ENCODE results near the gene STXBP5.

Gene STXBP5

DNA sequence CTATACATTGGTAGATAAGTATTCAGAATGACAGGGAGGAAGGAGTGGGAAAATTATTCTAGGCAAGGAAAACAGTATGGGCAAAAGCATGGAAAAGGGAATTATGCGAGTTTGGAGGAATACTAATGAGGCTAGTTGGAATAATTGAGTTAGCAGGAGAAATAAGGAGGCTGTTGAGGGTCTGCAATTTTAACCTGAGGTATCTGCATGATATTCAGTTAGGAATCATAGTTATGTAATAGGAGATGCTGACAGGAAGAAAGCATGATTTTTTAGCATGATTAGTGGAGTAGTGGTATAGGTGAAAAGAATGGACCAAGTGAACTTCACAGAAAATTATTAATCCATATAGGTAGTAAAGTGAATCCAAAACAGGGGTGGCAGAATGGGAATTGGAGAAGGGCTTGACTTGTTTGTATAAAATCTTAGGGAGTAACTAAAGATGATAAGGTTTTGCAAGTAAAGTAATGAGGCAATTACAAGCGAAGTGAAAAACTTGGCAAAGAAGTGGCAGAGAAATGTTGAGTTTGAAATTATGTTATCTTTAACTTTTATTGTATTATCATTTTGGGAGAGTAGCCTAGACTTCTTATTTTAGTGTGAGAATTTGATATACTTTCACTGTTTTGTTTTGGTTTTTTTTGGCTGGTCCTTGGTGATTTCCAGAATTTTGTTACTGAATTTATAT is 5.7 kb downstream of the STXBP5 start:
- DNase-seq (ENCODE audit: low read depth in 2 of 3, low spot score in 1 of 3) = no peak

DNA sequence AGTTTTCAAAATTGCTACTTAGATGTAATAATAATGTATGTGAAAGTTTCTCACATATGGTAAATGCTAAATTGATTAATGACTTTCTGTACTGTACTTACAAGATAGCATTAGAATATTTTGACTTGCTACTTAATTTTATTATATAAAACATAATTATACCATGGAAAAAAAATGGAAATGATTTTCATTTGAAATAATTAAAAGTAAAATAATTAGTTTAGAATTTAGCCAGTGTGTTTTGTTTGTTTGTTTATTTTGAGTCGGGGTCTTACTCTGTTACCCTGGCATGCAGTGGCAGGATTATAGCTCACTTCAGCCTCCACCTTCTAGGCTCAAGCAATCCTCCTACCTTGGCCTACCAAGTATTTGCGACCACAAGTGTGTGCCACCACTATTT is 7.1 kb downstream of the STXBP5 start:
- DNase-seq (ENCODE audit: low read depth in 2 of 3, low spot score in 1 of 3) = no peak

DNA sequence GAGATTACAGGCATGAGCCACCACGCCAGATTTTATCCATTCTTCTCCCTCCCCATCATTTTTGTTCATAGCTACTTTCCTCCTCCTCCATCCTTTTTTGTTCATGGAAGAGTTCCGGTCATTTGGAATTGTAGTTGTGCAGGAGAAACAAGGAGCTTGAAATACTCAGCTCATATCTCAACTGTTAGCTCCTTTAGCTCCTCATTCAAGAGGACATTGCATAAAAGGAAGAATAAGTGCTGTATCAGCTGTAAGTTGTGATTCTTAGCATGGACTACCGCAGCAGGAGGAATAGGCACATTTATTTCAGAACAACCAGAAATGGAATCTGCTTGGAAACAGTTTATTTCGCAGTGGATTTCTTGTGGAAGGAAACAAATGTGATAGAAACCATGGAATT is 7.6 kb downstream of the STXBP5 start:
- DNase-seq (ENCODE audit: low read depth in 2 of 3, low spot score in 1 of 3) = no peak

DNA sequence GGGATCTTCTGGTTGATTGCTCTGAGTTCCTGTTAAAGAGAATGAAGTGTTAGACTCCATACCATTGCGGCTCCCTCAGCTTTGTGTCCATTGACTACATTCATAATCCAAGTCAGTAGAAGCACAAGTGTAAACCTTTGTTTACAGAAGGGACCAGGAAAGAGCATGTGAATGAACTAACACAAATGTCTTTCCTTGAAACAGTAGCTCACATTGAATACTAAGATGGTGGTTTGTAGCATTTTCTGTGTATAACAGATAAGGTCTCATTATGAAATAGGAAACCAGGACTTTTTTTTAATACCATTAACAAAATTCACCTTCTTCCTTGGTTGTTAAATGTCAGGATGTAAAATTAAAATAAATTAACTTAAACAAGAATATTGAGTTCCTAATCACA is 8.4 kb downstream of the STXBP5 start:
- DNase-seq (ENCODE audit: low read depth in 2 of 3, low spot score in 1 of 3) = no peak

DNA sequence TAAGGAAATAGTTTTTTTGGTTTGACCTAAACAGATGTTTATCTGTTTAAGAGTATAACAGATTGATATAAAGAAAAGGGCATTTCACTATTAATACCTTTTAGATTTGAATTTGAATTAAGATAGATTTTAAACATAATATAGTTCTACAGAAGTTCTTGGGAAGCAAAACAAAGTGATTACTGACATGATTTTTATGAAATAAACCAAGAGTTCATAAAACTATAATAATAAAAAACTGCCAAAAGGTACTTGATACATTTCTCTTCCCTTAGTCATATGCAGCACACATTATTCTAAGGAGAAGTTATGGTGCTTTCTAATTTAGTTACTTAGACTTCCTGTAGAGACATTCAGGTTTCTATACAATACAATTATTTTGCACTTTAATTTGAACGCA is 9.6 kb downstream of the STXBP5 start:
- DNase-seq (ENCODE audit: low read depth in 2 of 3, low spot score in 1 of 3) = no peak

DNA sequence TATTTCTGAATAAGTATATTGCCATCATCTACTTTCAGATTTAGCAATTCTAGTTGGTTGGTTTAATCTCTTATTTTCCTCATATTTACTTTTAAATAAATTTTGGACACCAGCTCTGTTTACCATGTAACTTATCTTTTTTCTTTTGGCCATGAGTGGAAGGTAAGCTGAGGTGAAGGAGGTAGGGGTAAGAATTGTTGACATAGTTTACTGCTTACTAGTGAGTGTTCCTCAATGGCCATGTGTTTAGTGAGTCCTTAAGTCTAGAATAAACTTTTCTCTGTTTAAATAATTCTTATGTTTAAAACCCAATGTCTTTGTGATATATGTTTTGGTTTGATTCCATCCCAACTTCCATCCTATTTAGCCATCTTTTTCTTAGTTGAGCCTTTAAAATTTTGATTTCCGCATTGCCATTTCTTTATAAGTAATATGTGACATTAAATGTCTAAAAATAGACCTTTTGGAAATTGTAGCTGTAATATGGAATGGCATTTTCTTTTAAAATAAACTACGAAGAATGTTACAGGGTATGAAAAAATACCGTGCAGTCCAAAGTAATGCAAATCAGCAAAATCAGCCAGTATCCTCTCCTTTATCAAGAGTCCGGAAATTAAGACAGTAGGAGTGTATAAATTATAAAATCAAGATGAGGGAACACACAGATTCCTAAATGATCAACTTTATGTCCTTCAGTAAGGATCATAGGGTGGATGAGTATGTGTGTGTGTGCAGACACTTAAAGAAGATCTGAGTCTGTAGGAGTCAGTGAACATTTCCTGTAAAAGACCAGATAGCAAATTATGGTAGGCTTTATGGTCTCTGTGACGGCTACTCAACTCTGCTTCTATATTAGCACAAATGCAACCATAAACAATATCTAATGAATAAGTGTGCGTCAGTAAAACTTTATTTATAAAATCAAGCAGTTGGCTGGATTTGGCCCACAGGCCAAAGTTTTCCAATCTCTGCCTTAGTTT is 10.3 kb downstream of the STXBP5 start:
- DNase-seq (ENCODE audit: low read depth in 2 of 3, low spot score in 1 of 3) = no peak

DNA sequence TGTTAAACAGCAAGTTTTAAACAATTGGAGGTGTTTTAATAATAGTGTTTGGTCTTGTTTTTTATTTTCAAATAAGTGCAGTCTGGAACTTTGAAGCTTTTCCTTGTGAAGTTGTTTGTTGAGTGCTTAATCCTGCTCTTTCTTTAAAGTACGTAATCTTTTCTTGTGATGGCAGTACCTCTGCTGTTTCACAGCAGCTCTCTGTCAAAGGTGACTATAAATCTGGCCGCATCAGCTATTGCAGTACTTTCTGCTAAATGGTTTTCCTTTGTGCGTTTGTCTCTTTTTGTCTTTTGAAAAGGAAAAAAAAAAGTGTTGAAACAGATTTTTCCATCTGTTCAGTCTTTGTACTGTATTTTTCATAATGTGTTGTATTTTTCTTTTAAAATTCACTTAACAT is 12.7 kb downstream of the STXBP5 start:
- DNase-seq (ENCODE audit: low read depth in 2 of 3, low spot score in 1 of 3) = no peak

DNA sequence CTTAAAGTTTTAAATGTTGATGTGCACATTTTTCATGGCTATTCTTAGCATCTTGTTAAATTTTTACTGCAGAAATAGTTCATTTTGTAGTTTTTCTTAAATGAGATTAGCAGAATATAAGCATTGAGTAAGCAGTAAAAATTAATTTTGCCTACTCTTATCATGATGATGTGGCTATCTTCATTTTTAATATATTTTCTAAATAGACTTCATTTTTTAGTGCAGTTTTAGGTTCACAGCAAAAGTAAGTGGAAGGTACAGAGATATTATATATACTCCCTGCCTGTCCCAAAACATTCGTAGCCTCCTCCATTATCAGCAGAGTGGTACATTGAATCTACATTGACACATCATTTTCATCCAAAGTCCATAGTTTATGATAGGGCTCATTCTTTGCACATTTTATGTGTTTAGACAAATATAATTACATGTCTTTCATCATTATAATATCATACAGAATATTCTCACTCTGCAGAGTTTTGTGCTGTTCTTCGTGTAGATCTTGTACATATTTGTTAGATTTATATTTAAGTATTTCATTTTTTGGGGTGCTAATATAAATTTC is 13.7 kb downstream of the STXBP5 start:
- DNase-seq (ENCODE audit: low read depth in 2 of 3, low spot score in 1 of 3) = no peak

DNA sequence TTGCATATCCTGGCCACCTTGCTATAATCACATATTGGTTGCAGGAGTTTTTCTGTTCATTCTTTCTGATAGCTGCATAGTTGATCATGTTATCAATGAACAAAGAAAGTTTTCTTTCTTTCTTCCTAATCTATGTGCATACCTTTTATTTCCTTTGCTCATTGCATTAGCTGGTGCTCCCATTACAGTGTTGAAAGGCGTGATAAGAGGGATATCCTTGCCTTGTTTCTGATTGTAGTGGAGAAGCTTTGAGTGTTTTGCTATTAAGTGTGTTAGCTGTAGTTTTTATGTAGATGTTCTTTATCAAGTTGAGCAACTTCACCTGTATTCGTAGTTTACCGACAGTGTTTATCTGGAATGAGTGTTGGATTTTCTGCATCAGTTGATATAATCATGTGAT is 14.6 kb downstream of the STXBP5 start:
- no peak for DNase-seq (ENCODE audit: low read depth in 2 of 3, low spot score in 1 of 3)

DNA sequence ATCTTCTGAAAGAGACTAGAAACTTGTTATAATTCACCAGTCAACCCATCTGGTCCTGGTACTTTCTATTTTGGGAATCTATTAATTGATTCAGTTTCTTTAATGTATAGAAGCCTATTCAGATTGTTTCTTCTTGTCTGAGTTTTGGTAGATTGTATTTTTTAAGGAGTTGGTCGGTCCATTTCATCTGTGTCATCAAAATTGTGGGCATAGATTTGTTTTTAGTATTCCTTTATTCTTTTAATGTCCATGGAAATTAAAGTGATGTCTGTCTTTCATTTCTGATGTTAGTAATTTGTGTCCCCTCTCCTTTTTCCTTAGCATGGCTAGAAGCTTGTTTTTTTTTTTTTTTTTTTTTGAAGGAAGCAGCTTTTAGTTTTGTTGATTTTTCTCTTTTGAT is 15.2 kb downstream of the STXBP5 start:
- no peak for DNase-seq (ENCODE audit: low read depth in 2 of 3, low spot score in 1 of 3)

DNA sequence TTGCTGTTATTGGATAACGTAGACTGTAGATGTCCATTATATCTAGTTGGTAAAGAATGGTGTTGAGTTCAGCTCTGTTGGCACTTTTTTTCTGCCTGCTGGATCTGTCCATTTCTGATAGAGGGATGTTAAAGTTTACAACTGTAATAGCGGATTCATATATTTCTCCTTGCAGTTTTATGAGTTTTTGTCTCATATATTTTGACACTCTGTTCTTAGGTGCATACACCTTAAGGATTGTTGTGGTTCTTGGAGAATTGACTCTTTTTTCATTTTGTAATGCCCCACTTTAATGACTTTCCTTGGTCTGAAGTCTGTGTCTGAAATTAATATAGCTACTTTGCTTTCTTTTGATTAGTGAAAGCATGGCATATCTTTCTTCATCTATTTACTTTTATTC is 16.1 kb downstream of the STXBP5 start:
- no peak for DNase-seq (ENCODE audit: low read depth in 2 of 3, low spot score in 1 of 3)

DNA sequence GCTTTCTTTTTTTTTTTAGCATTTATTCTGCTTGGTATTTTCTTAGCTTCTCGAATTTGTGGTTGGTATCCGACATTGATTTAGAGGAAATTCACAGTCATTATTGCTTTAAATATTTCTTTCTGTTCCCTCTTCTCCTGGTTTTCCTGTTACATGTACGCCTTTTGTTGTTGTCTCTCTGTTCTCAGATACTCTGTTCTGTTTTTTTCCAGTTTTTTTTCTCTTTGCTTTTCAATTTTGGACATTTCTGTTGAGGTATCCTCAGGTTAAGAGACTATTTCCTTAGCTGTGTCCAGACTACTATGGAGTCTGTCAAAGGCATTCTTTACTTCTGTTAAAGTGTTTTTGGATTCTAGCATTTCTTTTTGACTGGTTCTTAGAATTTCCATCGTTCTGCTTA is 17.5 kb downstream of the STXBP5 start:
- DNase-seq (ENCODE audit: low read depth in 2 of 3, low spot score in 1 of 3) = no peak

DNA sequence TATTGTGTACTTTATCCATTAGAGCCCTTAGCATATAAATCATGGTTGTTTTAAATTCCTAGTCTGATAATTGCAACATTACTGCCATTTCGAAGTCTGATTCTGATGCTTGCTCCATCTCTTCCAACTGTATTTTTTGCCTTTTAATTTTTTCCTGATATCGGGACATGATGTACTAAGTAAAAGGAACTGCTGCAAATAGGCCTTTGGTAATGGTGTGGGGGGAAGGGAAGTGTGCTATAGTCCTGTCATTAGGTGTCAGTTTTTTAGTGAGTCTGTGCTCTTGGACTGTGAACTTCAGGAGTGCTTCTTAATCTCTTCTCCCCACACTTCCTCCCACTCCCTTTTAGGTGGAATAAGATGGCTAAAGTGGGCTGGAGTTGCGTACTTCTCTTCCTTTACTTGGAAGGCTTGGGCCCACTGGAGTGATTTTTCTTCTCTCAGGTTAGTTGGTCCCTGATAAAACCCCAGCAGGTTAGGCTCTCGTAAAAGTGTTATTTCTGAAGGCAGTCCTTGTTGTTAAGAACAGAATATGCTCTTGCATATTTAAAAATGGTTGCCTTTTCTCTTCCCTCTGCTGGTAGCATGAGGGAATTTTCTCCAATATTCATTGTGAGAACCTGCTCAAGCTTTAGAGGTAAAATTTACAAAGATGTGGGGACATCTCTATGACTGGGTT is 18.1 kb downstream of the STXBP5 start:
- no peak for DNase-seq (ENCODE audit: low read depth in 2 of 3, low spot score in 1 of 3)

DNA sequence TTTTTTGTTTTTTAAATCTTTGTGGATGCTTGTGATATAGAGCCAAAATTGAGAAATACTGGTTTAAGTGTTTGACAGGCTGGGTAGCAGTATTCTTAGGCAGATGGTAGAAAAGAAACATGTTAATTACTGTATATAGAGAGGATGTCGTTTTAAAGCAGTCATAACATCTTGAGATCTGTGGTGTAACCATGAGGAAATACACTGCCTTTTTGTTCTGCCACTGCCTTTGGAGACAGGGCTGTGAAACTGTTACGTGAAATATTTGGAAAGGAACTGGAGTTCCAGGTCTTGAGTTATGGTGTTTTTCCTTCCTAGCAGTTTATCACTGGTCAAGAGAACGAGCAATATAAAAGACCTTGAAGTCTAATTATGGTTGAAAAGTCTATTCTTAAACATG is 19.5 kb downstream of the STXBP5 start:
- no peak for DNase-seq (ENCODE audit: low read depth in 2 of 3, low spot score in 1 of 3)

DNA sequence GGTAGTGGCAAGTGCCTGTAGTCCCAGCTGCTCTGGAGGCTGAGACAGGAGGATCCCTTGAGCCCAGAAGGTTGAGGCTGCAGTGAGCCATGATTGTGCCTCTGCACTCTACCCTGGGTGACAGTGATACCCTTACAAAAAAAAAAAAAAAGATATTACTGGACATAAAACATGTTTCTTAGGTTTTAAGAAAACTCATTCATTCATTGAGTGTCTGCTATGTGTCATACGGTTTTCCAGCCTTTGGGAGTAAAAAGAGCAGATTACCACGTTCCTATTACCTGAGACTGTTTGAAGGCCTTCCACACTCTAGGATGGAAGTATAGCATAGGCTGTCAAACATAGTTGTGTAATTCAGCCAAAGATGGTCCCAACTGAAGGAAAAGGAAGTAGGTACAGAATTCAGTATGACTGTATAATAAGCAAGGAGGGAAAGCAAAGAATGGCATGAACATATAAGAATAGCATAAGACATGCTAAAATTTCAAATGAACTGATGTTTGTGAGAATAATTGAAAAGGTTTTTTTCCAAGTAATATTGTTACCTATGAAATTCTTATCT is 22.0 kb downstream of the STXBP5 start:
- no peak for DNase-seq (ENCODE audit: low read depth in 2 of 3, low spot score in 1 of 3)

DNA sequence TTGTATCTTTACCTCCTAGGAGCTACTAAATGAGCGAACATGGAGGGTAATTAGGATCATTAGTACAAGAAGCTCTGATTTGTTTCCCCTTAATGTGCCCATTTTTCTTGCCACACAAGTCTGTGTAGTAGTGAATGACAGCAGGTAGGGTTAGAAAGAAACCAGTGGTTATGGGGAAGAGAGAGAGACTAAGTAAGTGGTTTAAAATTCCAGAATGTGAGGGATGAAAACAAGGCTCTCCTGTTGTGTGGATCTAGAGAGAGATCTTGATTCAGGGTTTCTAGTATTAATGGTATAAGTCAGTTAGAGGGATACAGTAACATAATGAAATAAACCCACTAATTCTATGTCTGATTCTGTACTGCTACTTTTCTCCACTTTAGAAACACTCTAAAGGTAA is 22.7 kb downstream of the STXBP5 start:
- no peak for DNase-seq (ENCODE audit: low read depth in 2 of 3, low spot score in 1 of 3)

DNA sequence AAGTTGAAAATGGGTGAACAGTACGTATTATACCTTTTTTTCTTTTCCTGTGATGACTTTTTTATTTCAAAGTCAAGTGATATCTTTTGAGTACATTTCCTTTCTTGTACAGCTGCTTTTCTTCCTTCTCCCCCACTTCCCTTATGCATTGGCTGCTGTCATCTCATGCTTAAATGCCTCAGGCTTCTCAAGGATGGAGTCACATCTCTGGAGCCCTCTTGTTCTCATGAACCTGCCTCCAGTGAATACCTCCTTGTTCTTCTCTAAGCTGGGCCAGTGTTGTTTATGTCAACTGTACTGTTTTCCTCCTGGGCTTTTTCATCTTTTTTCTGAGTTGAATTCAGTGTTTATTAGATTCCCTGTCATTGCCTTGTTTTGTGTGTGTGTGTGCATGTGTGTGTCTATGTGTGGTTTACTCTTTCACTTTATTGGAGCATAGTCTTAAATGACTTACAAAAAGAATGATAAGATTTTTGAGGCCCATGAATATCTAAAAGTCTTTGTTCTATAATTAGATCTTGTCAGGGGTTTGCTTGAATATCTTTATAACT is 23.6 kb downstream of the STXBP5 start:
- no peak for DNase-seq (ENCODE audit: low read depth in 2 of 3, low spot score in 1 of 3)

DNA sequence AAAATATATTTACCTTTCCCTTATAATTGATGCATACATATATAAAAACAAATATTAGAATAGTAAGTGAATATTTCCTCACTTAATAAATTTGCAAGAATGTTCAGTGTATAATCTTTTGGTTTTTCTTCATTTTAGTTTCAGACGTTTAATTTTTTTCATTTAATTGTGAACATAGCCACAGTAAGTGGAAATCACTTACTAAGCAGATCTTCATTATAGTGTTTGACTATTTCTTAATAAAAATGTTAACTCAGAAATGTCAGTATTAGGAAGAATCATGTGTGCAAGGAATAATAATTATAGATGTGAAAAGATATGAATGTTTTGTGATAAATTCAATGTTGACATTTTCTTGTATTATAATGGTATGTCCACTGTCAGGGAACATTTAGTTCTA is 27.4 kb downstream of the STXBP5 start:
- no peak for DNase-seq (ENCODE audit: low read depth in 2 of 3, low spot score in 1 of 3)

DNA sequence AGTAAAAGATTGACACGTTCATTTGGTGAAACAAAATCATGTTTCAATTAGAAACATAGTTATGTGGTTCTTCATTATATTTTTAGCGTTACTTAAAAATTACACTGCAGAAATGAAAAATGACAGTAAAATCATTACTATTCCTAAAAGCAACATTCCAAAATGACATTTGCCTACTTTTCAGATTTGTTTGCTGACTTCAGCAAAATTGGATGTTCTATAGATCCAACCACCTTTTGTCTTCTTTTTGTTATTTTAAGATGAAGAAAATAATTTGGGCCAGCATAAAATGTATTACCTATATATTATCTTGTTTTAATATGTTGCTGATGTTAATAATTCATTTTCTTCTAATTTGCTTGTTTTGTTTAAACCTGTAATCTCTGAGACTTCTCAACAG is 30.5 kb downstream of the STXBP5 start:
- no peak for DNase-seq (ENCODE audit: low read depth in 2 of 3, low spot score in 1 of 3)

DNA sequence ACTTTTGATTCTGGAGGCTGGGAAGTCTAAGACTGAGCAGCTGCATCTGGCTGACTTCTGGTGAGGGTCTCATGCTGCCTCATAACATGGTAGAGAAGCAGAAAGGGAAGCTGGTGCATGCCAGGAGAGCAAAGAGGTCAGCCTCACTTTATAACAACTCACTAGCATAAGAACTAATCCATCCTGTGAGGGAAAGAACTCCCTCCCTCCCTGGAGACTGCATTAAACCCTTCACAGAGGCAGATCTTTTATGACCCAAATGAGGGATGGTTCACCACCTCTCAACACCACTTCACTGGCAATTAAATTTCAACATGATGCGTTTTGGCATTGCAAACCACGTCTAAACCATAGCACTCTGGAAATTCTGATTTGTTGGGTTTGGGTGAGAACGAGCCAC is 33.9 kb downstream of the STXBP5 start:
- DNase-seq (ENCODE audit: low read depth in 2 of 3, low spot score in 1 of 3) = no peak

DNA sequence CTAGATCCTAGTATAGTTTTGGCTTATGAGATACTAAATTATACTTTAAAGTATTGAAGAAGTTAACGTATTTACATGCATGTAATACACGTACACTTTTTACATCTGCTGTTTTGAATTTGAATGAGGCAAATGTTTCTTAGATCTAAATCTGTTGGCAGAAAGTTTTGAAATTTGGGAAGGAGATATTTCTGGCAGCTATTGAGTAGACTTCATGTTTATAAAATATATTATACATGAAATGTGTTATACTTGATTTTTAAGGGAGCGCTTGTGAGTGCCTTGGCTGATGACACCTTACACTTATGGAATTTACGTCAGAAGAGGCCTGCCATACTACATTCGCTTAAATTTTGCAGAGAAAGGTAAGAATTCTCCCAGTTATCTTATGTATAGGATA is 34.7 kb downstream of the STXBP5 start:
- no peak for DNase-seq (ENCODE audit: low read depth in 2 of 3, low spot score in 1 of 3)

All from stimulated activated CD4-positive, alpha-beta T cell treated with anti-CD3 and anti-CD28 coated beads, Interleukin-12 subunit alpha, Interleukin-12 subunit beta, amount 100 ng/mL, for 48 hours (primary cell).